T1000 (cell line): Measurements from ENCODE around the gene PSG4.
A peak's percentile ranks its signal among the peaks of the same experiment; 100 is the strongest.
"Not testable (repeated sequence)": the region's sequence is repeated elsewhere in the genome, so short reads cannot be mapped to it uniquely, and the experiment has no call there.

ENCODE experiments used
- DNase-seq: peaks from one replicate; lab custom pipeline; 2025; ENCODE audit warnings: mixed read lengths; lab: John Stamatoyannopoulos, UW

The PSG4 gene

DNA sequence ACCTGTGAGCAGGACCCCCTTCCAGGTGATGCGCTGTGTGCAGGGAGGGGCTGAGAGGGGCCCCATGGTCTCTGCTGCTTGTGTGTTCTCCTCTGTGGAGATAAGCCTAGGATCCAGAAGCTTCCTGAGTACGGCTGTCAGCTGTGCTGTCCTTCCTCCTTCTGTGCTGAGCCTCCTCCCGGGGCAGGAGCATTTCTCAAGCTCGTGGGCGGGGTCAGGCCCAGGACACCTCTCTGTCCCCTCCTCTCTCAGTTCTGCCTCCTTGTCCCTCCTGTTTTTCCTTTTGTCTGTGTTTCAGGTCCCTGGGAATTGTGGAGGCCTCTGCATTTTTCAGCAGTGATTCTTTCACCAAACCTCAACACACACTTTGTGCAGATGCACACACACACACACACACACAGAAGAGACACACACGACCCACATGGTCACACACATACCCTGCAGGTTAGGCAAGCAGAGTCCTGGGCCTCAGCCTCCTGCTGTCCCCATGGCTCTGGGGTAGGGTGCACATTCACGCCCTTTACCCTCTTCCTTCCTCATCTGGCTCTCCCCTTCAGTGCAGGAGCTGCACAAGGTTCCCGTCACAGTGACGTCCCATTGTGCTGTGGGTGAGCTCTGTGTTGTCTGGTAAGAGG, at the start of gene PSG4:
Gene PSG4, minus strand, starts transcription at position 168 of the 635 bp plus-strand sequence. Its CDS starts 102 bp downstream, at position 66.
- DNase-seq: not testable (repeated sequence)

DNA sequence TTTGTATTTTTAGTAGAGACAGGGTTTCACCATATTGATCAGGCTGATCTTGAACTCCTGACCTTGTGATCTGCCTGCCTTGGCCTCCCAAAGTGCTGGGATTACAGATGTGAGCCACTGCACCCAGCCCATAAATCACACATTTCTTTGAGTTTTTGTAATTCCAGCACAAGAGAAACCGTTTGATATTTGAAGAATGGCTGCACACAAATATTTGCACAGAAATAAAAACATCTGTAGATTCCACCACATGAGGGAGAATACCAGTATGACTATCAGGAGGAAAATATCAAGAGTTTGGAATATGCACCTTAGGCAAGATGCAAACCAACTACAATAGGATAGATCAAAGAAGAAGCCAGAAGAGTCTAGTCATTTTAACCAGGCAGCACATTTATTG, 46.0 kb upstream of the PSG4 start:
- not testable (repeated sequence) for DNase-seq

DNA sequence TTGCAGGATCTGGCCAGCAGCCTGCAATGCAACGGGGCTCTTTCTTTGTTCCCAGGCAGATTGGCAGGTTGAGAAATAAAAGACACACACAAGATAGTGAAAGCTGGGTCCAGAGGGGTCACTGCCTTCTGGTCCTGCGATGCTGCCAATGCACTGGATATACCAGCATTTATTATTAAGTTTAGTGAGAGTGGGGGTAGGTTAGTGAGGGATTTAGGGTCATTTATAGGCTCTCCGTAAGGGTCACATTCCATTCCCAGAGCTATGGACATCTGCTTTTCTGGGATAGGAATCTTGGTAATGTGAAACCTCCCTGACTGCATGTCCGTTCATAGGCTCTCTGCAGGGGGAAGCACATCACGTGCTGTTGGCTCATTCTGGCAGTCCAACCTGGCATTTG, 44.9 kb upstream of the PSG4 start:
- DNase-seq: not testable (repeated sequence)

DNA sequence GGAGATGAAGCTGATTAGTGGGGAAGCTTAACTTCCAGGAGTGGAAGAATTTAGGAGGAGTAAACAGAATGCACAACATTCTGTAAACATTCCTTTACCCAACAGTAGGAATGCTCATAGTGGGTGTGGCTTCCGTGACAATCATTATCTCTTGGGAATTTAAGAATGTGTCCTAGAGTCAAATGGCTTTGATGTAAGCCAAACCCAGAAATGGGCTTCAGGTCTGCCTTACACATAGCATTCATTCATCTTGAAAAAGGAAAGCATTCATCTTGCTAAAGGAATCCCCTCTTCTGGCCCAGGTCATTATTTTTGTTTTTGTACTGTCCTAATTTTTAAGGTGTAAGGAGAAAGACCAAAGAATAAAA, 43.2 kb upstream of the PSG4 start:
- not testable (repeated sequence) for DNase-seq

DNA sequence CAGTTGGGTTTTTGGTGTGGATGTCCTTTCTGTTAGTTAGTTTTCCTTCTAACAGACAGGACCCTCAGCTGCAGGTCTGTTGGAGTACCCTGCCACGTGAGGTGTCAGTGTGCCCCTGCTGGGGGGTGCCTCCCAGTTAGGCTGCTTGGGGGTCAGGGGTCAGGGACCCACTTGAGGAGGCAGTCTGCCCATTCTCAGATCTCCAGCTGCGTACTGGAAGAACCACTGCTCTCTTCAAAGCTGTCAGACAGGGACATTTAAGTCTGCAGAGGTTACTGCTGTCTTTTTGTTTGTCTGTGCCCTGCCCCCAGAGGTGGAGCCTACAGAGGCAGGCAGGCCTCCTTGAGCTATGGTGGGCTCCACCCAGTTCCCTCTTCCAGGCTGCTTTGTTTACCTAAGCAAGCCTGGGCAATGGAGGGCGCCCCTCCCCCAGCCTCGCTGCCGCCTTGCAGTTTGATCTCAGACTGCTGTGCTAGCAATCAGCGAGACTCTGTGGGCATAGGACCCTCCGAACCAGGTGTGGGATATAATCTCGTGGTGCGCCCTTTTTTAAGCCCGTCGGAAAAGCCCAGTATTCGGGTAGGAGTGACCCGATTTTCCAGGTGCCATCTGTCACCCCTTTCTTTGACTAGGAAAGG, 41.9 kb upstream of the PSG4 start:
- DNase-seq: not testable (repeated sequence)

DNA sequence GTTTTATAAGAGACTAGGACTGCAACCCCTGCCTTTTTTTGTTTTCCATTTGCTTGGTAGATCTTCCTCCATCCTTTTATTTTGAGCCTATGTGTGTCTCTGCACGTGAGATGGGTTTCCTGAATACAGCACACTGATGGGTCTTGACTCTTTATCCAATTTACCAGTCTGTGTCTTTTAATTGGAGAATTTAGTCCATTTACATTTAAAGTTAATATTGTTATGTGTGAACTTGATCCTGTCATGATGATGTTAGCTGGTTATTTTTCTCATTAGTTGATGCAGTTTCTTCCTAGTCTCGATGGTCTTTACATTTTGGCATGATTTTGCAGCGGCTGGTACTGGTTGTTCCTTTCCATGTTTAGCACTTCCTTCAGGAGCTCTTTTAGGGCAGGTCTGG, 40.4 kb upstream of the PSG4 start:
- not testable (repeated sequence) for DNase-seq

DNA sequence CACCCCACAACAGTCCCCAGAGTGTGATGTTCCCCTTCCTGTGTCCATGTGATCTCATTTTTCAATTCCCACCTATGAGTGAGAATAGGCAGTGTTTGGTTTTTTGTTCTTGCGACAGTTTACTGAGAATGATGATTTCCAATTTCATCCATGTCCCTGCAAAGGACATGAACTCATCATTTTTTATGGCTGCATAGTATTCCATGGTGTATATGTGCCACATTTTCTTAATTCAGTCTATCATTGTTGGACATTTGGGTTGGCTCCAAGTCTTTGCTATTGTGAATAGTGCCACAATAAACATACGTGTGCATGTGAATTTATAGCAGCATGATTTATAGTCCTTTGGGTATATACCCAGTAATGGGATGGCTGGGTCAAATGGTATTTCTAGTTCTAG, 36.8 kb upstream of the PSG4 start:
- not testable (repeated sequence) for DNase-seq

DNA sequence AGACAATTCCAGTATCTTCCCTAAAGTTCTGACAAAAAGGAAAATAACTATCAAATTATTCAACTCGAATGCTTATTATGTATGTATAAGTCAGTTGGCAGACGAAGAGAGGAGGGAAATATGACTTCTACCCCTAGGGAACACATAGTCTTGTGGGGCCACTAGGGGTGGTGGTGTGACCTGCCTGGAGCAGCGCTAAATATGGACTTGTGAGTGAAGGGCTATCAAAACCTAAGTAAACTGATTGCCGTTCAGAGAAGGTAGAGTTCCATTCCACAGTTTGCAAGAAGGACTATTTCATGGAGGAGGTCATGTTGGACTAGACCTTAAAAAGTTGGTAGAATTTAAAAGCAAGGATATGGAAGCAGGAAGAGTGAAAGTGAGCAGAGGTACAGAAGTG, 32.8 kb upstream of the PSG4 start:
- not testable (repeated sequence) for DNase-seq

DNA sequence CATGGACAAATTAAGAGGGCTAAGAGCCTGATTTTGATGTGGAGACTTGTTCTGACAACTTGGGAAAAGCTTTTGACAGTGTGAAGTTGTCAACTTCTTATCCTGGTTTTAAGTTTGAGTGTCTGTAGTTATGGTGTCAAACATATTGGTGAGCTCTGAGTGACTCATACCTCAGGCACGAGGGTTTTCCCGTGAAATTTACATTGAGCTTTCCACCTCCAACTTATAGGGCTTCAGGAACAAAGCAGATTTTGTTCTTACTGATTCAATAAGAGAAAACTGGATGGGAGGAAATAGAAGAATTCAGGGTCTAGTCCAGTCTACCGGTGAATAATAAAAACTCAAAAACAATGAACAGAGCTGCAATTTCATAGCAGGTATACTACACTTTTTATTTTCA, 30.2 kb upstream of the PSG4 start:
- not testable (repeated sequence) for DNase-seq

DNA sequence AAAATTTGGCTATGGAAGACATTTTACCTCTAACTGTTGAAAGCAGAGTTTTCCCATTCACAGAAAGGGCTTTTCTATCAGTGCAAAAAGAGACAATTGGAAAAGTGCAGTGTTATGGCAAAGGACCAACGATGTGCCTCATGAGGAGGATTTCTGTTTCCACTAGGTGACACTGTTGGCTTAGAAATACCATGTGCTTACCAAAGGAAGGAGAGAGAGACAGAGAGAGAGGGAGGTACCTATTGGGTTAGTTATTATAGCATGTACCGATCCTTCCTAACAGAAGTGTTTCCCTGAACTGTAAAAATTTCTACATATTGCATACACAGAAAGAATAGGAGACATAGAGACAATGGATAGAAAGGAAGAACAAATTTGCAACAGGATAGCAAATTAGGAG, 23.9 kb upstream of the PSG4 start:
- no peak for DNase-seq

DNA sequence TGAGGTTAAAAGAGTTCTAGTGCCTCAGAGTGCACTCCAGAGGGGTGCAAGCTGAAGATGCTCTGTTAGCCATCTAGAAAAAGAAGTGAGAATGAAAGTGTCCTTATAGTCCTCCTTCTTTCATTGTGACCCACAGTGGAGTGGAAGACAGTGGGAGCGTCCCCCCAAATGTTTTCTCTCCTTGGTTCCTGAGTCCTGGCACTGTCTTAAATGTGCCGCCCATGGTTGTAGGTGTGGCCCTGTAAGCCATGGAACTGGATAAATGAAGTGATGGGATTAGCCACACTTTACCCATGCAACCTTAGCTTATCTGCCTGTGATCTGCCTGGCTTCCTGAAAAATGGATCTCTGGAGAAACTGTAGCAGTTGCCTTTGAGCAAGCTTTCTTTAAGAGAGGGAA, 23.3 kb upstream of the PSG4 start:
- DNase-seq: not testable (repeated sequence)

DNA sequence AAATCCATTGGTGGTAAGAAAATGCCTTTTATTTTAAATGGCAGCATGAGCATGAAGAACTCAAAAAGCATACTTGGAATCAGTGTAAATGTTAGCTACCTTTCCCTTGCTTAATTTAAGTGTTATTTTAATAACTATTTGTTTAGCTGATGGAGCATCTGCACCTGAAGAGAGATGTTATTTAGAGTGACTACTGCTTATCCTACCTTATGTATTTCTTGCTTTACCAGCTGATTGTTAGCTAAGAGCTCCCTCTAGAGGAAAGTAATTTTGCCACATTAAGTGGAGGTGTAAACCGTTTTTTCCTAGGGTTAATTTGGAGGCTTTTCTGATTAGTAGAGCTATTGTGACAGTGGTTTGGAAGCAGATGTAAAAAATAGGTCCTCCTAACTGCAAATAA, 21.5 kb upstream of the PSG4 start:
- DNase-seq: not testable (repeated sequence)

DNA sequence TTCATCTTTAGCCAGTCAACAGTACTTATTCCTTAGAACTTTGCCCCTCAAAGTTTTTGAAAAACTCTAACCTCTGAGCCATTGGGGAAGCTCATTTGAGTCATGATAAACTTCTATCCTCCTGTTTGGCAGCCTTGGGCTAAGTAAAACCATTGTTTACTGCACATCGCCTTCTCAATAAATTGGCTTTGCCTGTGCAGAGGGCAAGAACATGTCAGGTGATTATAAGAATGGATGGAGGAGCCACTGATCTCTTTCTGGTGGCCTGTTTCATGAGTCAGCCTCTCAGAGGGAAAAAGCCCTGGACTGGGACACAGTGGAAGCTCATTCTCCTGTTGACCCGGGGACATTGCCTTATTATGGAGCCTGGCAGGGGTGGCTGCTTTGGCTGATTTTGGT, 19.4 kb upstream of the PSG4 start:
- DNase-seq: no peak

DNA sequence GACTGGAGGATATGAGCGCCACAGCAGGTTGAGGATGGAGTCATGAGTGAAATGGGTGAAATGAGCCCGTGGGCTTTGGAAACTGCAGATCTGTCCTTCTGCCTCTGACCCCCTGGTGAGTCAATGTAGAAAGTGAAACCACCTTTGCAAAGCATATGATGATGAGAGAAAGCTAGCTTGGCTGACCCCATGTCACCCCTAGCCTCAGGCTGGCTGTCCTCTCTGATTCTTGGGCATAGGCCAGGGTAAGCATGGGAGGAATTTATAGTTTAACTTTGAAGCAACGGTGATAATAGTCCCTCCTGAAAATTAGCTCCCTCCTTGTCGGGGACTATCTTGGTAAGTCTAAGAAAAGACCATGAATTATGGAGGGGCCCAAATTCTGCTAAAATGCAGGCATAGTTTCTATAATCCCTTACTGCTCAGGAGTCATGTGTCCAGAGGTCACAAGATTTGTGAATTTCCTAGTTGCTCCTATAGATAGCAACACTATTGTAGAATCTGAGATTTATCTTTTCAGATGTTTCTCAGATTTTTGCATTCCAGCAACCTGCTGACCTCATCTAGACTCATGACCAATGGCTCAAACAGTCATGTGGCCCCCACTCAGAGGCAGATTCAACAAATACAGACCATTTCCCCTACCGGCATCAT, 18.9 kb upstream of the PSG4 start:
- DNase-seq: peak; percentile 29

DNA sequence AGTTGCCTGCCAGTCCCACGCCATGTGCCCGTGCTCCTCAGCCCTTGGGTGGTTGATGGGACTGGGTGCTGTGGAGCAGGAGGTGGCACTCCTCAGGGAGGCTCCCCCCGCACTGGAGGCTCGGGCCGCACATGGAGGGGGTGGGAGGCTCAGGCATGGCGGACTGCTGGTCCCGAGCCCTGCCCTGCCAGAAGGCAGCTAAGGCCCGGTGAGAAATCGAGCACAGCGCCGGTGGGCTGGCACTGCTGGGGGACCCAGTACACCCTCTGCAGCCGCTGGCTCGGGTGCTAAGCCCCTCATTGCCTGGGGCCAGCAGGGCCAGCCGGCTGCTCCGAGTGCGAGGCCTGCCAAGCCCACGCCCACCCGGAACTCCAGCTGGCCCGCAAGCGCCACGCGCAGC, 16.5 kb upstream of the PSG4 start:
- not testable (repeated sequence) for DNase-seq

DNA sequence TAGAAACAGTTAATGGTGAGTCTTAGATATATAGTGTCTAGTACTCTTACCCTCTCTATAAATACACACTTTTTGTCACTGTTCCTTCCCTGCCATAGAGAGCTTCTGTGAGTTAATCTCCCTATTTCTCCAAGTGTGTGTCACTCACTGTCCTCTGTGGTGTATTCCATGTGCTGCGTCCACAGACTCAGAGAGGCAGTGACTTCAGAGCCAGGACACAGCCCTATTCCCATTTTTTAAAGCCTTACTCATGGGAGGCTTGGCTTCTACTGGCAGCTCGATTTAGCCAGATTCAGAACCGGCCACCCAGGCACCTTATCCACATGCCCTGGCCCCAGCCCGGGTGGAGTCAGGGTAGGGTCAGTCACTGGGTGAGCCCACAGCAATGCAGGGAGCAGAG, 13.7 kb upstream of the PSG4 start:
- DNase-seq: not testable (repeated sequence)

DNA sequence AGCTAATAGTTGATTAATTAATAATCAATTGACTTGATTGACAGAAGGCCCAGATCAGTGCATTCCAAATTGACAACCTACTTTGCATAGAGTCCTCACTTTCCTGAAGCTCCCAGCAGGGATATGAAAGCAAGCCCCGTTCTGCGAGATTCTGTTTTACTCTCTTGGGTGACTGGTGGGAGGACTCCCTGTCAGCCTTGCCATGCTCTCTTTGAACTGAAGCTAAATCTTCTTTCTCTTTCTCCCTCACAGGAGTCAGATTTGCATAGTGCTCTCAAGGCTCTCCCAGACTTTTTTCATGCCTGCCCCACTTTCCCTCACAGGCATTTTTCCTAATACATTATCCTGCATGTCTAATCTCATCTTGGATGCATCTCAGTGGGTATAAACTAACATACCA, 10.4 kb upstream of the PSG4 start:
- not testable (repeated sequence) for DNase-seq

DNA sequence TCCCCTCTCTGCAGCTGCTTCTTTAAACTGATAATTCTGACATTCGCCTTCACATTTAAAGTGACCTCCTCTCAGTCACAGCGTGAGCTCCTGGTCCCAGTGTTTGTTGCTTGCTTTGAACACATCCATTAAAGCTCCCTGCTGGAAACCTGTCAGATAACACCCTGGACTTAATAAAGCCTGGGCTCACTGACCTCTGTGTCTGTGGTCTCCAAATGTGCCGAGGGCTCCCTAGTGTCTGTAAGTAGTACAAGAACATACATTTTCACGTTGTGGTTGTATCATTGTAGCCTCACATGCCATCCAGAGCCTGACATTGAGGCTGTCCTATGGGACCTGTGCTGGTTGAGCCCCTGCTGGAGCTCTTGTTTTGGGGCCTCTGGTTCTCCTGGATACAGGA, 2.6 kb upstream of the PSG4 start:
- no peak for DNase-seq

DNA sequence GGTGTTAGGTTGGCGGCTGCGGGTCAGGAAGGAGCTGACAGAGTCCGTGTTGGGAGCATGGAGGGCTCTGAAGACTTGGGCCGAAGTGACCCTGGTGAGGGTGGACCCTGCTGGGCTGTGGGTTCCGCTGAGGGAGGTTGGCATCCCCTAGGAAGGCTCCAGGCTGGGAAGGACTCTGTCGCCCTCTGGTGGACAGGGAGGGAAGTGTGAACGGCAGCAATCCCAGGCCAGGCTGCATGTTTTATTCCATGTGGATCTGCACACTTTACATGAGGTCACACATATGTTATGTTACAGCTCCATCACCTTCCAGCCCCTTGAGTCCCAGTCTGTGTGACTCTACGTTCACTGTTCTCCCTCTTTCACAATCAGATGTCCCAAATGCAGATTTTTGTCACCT, 1.7 kb upstream of the PSG4 start:
- peak; percentile 57 for DNase-seq

DNA sequence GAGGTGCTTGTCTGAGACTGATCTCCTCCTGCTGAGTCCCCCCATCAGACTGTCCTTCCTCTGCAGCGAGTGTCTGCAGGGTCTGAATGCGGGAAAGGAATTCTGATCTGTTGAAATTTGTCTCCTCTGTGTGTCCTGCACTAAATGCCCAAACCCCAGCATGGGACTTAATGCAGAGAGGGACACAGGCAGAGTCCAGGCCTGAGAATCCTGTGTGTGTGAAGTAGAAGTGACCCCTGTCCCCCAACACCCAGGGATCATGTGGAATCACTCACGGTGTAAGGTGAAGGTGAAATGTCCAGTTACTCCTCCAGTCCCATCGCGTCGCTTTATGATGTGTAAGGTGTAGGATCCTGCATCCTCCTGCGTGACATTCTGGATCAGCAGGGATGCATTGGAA, 1.8 kb downstream of the PSG4 start:
- not testable (repeated sequence) for DNase-seq

DNA sequence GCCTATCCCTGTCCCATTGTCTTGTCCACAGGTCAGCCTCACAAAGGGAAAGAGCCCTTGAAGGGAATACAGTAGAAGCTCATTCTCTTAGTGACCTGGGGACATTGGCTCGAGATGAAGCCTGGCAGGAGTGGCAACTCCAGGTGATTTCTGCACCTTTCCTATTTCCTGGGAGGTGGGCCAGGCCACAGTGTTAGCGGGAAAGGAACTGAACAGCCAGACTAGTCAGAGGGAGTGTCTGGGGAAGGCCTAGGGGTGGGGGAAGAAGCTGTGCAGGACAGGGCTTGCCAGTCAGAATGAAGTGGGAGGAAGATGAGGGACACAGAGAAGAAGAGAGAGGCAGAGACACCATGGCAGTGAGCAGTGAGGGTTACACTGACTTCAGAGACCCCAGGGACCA, 3.5 kb downstream of the PSG4 start:
- DNase-seq: not testable (repeated sequence)

DNA sequence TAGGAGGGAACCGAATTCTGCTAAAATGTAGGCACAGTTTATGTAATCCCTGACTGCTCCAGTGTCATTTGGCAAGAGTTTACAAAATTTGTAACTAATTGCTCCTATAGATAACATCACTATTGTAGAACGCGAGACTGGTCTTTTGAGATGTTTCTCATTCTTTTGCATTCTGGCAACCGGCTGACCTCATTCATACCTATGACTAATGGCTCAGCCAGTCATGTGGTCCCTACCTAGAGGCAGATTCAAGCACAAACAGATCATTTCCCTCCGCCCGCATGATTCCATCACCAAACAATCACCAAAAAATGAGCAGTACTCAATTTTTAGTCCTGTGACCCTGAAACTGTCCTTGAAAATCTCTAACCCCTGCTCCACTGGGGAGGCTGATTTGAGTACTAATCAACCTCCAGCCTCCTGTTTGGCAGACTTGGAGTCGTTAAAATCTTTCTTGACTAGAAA, 4.1 kb downstream of the PSG4 start:
- peak; percentile 55 for DNase-seq
